ENCODE measurements around the gene UFD1.

DNA sequence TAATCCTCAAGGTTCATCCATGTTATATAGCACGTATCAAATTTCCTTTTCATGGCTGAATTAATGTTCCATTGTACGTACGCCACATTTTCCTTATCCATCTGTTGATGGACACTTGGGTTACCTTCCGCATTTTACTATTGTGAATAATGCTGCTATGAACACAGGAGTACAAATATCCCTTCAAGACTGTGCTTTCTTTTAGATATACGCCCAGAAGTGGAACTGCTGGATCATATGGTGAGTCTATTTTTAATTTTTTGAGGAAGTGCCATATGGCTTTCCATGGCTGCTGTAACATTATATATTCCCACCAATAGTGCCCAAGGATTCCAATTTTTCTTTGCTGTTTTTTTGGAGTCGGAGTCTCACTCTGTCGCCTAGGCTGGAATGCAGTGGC, 40.7 kb downstream of the UFD1 start:
- TF ChIP-seq, protein P1, sequence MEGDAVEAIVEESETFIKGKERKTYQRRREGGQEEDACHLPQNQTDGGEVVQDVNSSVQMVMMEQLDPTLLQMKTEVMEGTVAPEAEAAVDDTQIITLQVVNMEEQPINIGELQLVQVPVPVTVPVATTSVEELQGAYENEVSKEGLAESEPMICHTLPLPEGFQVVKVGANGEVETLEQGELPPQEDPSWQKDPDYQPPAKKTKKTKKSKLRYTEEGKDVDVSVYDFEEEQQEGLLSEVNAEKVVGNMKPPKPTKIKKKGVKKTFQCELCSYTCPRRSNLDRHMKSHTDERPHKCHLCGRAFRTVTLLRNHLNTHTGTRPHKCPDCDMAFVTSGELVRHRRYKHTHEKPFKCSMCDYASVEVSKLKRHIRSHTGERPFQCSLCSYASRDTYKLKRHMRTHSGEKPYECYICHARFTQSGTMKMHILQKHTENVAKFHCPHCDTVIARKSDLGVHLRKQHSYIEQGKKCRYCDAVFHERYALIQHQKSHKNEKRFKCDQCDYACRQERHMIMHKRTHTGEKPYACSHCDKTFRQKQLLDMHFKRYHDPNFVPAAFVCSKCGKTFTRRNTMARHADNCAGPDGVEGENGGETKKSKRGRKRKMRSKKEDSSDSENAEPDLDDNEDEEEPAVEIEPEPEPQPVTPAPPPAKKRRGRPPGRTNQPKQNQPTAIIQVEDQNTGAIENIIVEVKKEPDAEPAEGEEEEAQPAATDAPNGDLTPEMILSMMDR (IDR thresholded peaks at IDR 0.05): no peak
- TF ChIP-seq POLR2A (IDR thresholded peaks at IDR 0.05) (no peak), POLR2AphosphoS5 (IDR thresholded peaks at IDR 0.05) (no peak), EP300 (IDR thresholded peaks at IDR 0.05) (no peak)
